C4-2B (cell line): ENCODE results near the gene ZNF394.

Experiments
- H3K27ac ChIP-seq: fragments of 450-650 bp; 2 replicates; pipeline ENCODE4 v1.5.1; 2017
- ZFX ChIP-seq: fragments of 450-650 bp; IDR thresholded peaks from 2 replicates; pipeline ENCODE4 v1.6.1; 2017
- TF ChIP-seq, protein P1 (sequence below): fragments of 450-650 bp; conservative IDR thresholded peaks from 2 replicates; pipeline ENCODE4 v1.5.1; 2017; ENCODE audit warnings: mild to moderate bottlenecking

The ZNF394 gene

GRCh38 chr7:99456288-99456687 is 43.8 kb downstream of the ZNF394 start:
- TF ChIP-seq, protein P1, sequence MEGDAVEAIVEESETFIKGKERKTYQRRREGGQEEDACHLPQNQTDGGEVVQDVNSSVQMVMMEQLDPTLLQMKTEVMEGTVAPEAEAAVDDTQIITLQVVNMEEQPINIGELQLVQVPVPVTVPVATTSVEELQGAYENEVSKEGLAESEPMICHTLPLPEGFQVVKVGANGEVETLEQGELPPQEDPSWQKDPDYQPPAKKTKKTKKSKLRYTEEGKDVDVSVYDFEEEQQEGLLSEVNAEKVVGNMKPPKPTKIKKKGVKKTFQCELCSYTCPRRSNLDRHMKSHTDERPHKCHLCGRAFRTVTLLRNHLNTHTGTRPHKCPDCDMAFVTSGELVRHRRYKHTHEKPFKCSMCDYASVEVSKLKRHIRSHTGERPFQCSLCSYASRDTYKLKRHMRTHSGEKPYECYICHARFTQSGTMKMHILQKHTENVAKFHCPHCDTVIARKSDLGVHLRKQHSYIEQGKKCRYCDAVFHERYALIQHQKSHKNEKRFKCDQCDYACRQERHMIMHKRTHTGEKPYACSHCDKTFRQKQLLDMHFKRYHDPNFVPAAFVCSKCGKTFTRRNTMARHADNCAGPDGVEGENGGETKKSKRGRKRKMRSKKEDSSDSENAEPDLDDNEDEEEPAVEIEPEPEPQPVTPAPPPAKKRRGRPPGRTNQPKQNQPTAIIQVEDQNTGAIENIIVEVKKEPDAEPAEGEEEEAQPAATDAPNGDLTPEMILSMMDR, result no peak
- TF ChIP-seq ZFX, result no peak
- H3K27ac ChIP-seq, result no peak overlapping the region

DNA sequence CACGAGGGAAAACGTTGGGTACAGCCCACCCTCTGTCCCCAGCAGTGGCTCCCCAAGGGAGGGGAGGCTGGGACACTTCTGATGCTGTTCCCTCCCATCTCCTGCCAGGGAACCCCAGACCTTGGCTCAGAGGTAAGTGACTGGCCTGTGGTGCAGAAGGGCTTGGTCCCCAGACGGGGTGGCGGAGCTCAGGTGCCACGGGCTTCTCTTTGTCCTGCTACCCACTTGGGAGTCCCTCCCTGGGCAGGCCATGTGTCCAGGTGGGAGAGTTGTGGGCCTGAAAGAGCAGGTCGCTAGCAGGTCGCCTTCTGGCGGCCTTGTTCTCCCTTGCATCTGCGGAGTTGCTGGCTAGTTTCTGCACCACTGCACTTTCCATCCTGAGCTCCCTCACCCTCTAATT is 44.2 kb downstream of the ZNF394 start:
- no peak for TF ChIP-seq ZFX
- TF ChIP-seq, protein P1, result no peak
- no peak overlapping the region for H3K27ac ChIP-seq

- TF ChIP-seq, protein P1, result no peak
- TF ChIP-seq ZFX, result no peak
- no peak overlapping the region for H3K27ac ChIP-seq
Observed at GRCh38 chr7:99453105-99453504, 47.0 kb downstream of the ZNF394 start.

DNA sequence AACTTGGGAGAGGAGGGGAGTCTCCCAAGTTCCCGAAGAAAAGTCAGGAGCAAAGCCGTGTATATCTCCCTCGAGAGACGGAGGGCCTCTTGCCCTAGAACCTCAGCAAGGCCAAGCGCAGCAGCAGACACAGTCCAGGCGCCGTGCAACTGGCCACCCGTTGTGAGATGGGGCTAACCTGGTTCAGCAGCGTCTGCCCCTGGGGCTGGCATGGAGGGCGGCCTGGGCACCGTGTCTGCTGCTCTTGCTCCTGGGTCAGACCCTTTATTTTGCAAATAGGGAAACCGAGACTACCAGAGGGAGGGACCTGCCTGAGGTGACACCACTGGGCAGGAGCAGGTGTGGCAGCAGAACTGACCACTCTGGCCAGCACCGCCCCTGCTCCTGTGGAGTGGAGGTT is 47.5 kb downstream of the ZNF394 start:
- H3K27ac ChIP-seq, result no peak overlapping the region
- TF ChIP-seq ZFX, result no peak
- TF ChIP-seq, protein P1, result no peak

GRCh38 chr7:99451936-99452335 is 48.1 kb downstream of the ZNF394 start:
- no peak for TF ChIP-seq ZFX
- TF ChIP-seq, protein P1, result no peak
- no peak overlapping the region for H3K27ac ChIP-seq

- no peak overlapping the region for H3K27ac ChIP-seq
- TF ChIP-seq, protein P1, result no peak
- no peak for TF ChIP-seq ZFX
Observed at GRCh38 chr7:99449326-99449725, 50.8 kb downstream of the ZNF394 start.

DNA sequence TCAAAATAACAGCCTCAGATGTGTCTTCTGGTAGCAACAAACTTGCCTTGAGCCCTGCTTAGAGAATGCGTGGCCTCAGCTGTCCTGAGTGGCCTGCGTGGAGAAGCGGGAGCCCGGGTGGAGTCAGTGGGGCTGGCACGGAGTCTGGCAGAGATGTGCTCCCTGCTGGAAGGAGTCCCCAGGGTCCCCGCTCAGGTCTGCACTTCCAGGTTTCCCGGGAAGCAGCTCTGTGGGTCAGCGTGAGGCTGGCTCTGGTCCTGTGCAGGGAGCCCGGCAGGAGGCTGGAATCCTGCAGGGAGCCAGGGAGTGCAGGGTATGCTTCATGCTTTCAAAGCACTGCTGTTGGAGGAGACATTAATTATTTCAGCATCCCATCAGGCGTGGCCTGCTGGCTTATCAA is 51.2 kb downstream of the ZNF394 start:
- TF ChIP-seq, protein P1, result no peak
- no peak for TF ChIP-seq ZFX
- H3K27ac ChIP-seq, result no peak overlapping the region
